ENCODE results near the gene MEST.

DNA sequence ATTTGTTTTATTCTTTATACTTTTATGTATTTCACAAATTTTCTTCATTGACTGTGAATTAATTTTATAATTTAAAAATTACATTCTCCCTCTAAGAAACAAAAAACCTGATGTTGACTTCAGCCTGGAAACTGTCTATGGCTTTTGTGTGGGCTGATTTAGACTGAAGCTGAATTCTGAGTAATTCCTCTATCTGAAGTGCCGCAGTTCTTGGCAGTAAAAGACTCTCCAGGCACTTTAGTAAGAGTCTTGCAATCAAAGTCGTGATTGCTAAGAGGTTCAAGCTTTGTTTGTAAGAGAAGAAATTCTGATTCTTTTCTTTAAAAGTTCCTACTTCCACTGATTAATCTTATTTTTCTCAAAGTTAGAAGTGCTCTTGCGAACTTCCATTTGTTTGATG is 47.7 kb upstream of the MEST start:
- TF ChIP-seq, protein P1, sequence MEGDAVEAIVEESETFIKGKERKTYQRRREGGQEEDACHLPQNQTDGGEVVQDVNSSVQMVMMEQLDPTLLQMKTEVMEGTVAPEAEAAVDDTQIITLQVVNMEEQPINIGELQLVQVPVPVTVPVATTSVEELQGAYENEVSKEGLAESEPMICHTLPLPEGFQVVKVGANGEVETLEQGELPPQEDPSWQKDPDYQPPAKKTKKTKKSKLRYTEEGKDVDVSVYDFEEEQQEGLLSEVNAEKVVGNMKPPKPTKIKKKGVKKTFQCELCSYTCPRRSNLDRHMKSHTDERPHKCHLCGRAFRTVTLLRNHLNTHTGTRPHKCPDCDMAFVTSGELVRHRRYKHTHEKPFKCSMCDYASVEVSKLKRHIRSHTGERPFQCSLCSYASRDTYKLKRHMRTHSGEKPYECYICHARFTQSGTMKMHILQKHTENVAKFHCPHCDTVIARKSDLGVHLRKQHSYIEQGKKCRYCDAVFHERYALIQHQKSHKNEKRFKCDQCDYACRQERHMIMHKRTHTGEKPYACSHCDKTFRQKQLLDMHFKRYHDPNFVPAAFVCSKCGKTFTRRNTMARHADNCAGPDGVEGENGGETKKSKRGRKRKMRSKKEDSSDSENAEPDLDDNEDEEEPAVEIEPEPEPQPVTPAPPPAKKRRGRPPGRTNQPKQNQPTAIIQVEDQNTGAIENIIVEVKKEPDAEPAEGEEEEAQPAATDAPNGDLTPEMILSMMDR (IDR thresholded peaks at IDR 0.05), result no peak
- no peak for TF ChIP-seq POLR2A (IDR thresholded peaks at IDR 0.05)
